RWPE2 (cell line): ENCODE measurements around the gene COL16A1.

ENCODE experiments used
- ATAC-seq: fragments of 200-7000 bp; cut with Tn5 transposase; 3 replicates; pipeline ENCODE4 v1.9.1; 2021; ENCODE audit warnings: low read depth
- DNase-seq: peaks from one replicate; pipeline ENCODE4 v3.0.0-alpha.2; 2020; ENCODE audit warnings: low spot score
- H3K27ac ChIP-seq: fragments of 450-650 bp; 2 replicates; pipeline ENCODE4 v1.5.1; 2017; ENCODE audit warnings: mild to moderate bottlenecking; ENCODE audit not compliant: poor library complexity, severe bottlenecking
- H3K27me3 ChIP-seq: fragments of 250-450 bp; sonication (Bioruptor Pico); 2 replicates; pipeline ENCODE4 v1.5.1; 2021; ENCODE audit warnings: mild to moderate bottlenecking, moderate library complexity; ENCODE audit not compliant: insufficient read depth, poor library complexity, severe bottlenecking
- H3K36me3 ChIP-seq: fragments of 250-450 bp; sonication (Bioruptor Pico); 2 replicates; pipeline ENCODE4 v1.5.1; 2020; ENCODE audit warnings: low read depth, mild to moderate bottlenecking, moderate library complexity
- H3K4me1 ChIP-seq: fragments of 250-450 bp; sonication (Bioruptor Pico); 2 replicates; pipeline ENCODE4 v1.5.1; 2021; ENCODE audit warnings: mild to moderate bottlenecking, moderate library complexity; ENCODE audit not compliant: insufficient read depth, poor library complexity, severe bottlenecking
- H3K4me3 ChIP-seq: fragments of 250-450 bp; sonication (Bioruptor Pico); 2 replicates; pipeline ENCODE4 v1.5.1; 2021; ENCODE audit warnings: mild to moderate bottlenecking, moderate library complexity; ENCODE audit not compliant: severe bottlenecking
- H3K9me3 ChIP-seq: fragments of 250-450 bp; sonication (Bioruptor Pico); 2 replicates; pipeline ENCODE4 v1.5.1; 2021; ENCODE audit warnings: mild to moderate bottlenecking, moderate library complexity; ENCODE audit not compliant: severe bottlenecking
- TF ChIP-seq, protein P1 (sequence below): fragments of 450-650 bp; IDR thresholded peaks from one replicate; pipeline ENCODE4 v1.5.1; 2017; ENCODE audit warnings: mild to moderate bottlenecking, moderate library complexity; ENCODE audit not compliant: poor library complexity, severe bottlenecking

COL16A1 gene

DNA sequence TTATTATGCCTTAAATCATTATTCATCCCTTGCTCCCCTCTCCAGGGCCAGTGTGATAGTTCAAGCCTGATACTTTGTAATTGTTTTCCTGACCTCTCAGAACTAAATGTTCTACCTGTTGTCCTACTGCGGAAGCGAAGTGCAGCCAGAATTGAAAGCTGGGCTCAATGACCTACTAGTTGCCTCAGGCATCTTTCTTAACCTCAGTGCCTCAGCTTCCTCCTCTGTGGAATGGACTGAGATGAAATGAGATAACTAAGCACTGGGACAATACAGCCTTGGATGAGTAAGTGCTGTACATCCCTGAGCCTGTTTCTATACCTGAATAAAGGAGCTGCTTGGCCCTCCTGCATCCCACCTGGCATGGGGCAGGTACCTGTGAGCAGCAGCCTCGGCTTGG is 26.4 kb downstream of the COL16A1 start:
- Histone ChIP-seq H3K36me3 (peaks cover 63% of the 10 kb centered on the region), H3K27me3 (no peaks in the 10 kb centered on the region), H3K27ac (no peak overlapping the region), H3K4me1 (no peaks in the 10 kb centered on the region), H3K9me3 (no peaks in the 10 kb centered on the region), H3K4me3 (no peak overlapping the region)
- TF ChIP-seq, protein P1, sequence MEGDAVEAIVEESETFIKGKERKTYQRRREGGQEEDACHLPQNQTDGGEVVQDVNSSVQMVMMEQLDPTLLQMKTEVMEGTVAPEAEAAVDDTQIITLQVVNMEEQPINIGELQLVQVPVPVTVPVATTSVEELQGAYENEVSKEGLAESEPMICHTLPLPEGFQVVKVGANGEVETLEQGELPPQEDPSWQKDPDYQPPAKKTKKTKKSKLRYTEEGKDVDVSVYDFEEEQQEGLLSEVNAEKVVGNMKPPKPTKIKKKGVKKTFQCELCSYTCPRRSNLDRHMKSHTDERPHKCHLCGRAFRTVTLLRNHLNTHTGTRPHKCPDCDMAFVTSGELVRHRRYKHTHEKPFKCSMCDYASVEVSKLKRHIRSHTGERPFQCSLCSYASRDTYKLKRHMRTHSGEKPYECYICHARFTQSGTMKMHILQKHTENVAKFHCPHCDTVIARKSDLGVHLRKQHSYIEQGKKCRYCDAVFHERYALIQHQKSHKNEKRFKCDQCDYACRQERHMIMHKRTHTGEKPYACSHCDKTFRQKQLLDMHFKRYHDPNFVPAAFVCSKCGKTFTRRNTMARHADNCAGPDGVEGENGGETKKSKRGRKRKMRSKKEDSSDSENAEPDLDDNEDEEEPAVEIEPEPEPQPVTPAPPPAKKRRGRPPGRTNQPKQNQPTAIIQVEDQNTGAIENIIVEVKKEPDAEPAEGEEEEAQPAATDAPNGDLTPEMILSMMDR = no peak
- no peak for DNase-seq
- ATAC-seq = no peak

DNA sequence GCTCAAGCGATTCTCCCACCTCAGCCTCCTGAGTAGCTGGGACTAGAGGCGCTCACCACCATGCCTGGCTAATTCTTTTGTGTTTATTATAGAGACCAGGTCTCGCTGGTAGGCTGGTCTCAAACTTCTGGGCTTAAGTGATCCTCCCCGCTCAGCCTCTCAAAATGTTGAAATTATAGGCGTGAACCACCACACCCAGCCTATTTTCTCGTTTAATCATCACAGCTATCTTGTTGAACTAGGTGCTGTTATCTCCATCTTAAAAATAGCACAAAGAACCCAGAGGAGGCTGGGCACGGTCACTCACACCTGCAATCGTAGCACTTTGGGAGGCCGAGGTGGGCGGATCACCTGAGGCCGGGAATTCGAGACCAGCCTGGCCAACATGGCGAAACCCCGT is 28.1 kb downstream of the COL16A1 start:
- ATAC-seq (no peak), DNase-seq (no peak)
- TF ChIP-seq, protein P1 = no peak
- H3K9me3 ChIP-seq = no peaks in the 10 kb centered on the region
- no peaks in the 10 kb centered on the region for H3K27me3 ChIP-seq
- H3K36me3 ChIP-seq = peaks cover 59% of the 10 kb centered on the region
- H3K4me1 ChIP-seq = no peaks in the 10 kb centered on the region
- H3K27ac ChIP-seq = no peak overlapping the region
- H3K4me3 ChIP-seq = no peak overlapping the region

DNA sequence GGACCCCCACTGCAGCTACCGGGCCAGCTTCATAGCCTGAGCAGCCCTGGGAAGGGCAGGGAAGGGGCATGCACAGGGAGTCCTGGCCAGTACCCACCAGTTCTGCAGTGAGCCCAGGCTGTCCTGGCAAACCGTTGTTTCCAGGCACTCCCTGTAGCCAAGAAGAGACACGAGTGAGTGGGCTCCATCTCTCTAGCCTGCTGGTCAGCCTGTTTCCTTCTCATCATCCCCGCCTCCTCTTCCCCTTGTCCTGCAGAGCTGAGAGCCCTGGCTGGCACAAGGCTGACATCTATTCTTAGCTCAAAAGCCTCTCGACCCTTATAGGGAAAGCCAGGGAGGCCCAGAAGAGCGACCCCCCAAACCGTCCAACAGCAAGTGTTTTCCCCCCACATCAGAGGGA is 28.7 kb downstream of the COL16A1 start:
- Histone ChIP-seq H3K9me3 (no peaks in the 10 kb centered on the region), H3K4me3 (no peak overlapping the region), H3K27ac (no peak overlapping the region), H3K4me1 (peaks cover 6% of the 10 kb centered on the region), H3K36me3 (peaks cover 54% of the 10 kb centered on the region), H3K27me3 (no peaks in the 10 kb centered on the region)
- ATAC-seq = no peak
- DNase-seq = no peak
- TF ChIP-seq, protein P1 = no peak

DNA sequence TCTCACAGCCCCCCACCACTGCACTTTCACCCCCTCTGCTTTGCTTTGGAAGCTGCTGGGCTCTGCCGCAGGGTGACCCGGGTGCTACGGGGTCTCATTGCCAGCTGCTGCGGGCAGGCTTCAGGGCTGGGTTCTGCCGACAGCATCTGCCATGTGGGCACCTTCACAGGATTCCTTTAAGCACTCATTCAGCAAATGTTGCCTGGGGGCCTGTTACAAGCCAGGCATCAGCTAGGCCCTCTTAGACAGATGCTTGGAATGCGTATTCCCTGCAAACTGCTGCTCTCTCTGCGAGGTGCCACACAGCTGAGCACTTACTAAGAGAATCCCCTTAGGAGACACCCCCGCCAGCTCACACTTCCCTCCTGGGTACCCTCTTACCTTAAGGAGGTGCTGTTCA is 29.2 kb downstream of the COL16A1 start:
- Histone ChIP-seq H3K27ac (no peak overlapping the region), H3K4me3 (no peak overlapping the region), H3K4me1 (peaks cover 8% of the 10 kb centered on the region), H3K36me3 (peaks cover 49% of the 10 kb centered on the region), H3K27me3 (no peaks in the 10 kb centered on the region), H3K9me3 (no peaks in the 10 kb centered on the region)
- DNase-seq (no peak), ATAC-seq (no peak)
- TF ChIP-seq, protein P1 = no peak

DNA sequence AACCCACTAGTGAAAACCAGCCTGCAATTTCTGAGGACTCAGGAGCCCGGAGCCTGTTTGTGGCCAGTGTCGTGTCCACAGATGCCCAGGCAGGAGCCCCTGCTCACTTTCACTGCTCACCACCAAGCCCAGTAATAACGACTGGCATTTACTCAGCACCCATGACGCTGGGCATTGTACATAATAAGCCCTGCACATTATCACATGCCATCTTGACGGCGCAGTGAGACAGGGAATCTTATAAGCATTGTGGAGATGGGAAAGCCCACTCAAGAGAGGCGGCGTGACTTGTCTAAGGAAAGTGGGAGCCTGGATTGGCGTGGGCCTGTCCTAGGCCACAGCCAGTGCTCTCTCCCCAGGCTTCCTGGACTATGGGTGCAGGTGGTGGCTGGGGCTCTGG is 30.4 kb downstream of the COL16A1 start:
- Histone ChIP-seq H3K27me3 (no peaks in the 10 kb centered on the region), H3K4me3 (no peak overlapping the region), H3K36me3 (peaks cover 41% of the 10 kb centered on the region), H3K27ac (no peak overlapping the region), H3K4me1 (peaks cover 13% of the 10 kb centered on the region), H3K9me3 (no peaks in the 10 kb centered on the region)
- TF ChIP-seq, protein P1 = no peak
- DNase-seq (no peak), ATAC-seq (no peak)
